Breast epithelium (tissue), 4 donors: ENCODE data around the gene FHL5. TPM values are rescaled to one million over a fixed set of nuclear protein-coding genes. Genes with fewer than 3 reads are reported as not detected.

Experiments used
- DNase-seq, 2 donors: peaks; one replicate each; pipeline ENCODE4 v3.0.0-alpha.2; 2019; ENCODE audit warnings: low spot score in 2 of 2
- H3K27ac ChIP-seq, 2 donors: fragments of 200-600 bp; sonication (generic) in 1 of 2; one replicate each; pipeline ENCODE4 v1.5.1; 2016 to 2019; ENCODE audit warnings: mild to moderate bottlenecking in 1 of 2
- H3K27me3 ChIP-seq, 2 donors: fragments of 200-600 bp; sonication (generic) in 1 of 2; one replicate each; pipeline versions ENCODE4 v1.5.1 to v1.6.0; 2017 to 2019; ENCODE audit warnings: control low read depth in 1 of 2, mild to moderate bottlenecking in 1 of 2
- H3K36me3 ChIP-seq: fragments of 200-600 bp; one replicate; pipeline ENCODE4 v1.5.1; 2019
- H3K4me1 ChIP-seq, 2 donors: fragments of 200-600 bp; sonication (generic); one replicate each; pipeline ENCODE4 v1.5.1; 2016 to 2019; ENCODE audit warnings: control low read depth in 1 of 2
- H3K4me3 ChIP-seq, 3 donors: fragments of 200-600 bp; sonication (generic); 1 replicate in 2 of 3; 2 replicates in 1 of 3; pipeline ENCODE4 v1.5.1; 2016 to 2019; ENCODE audit warnings: mild to moderate bottlenecking in 3 of 3, moderate library complexity in 2 of 3
- H3K9me3 ChIP-seq, 2 donors: fragments of 200-600 bp; sonication (generic) in 1 of 2; one replicate each; pipeline ENCODE4 v1.5.1; 2016 to 2019; ENCODE audit warnings: control low read depth in 1 of 2
- CTCF ChIP-seq, 3 donors: fragments of 450-650 bp; IDR thresholded peaks; one replicate each; pipeline ENCODE4 v1.5.1; 2016 to 2017; ENCODE audit warnings: antibody characterized with exemption in 3 of 3, mild to moderate bottlenecking in 3 of 3, moderate library complexity in 3 of 3
- POLR2A ChIP-seq: fragments of 450-650 bp; IDR thresholded peaks from one replicate; pipeline ENCODE4 v1.6.1; 2016; ENCODE audit warnings: antibody characterized with exemption, mild to moderate bottlenecking, moderate library complexity
- POLR2AphosphoS5 ChIP-seq, 3 donors: sonication (generic); formaldehyde crosslinking; IDR thresholded peaks; one replicate each; pipeline ENCODE4 v1.6.1; 2017; ENCODE audit warnings: antibody characterized with exemption in 3 of 3
- intact Hi-C: fragments of 100-400 bp; cut with DNase I; formaldehyde crosslinking; loops from one replicate; pipeline ENCODE4 v1.15.1; 2023; ENCODE audit warnings: low total_unique reads
- total RNA-seq, 3 donors: library from RNA; depleted of rRNA; stranded (reverse); fragments of >200 nt; gene quantifications; one replicate each; pipeline ENCODE4 v1.1.0, GENCODE V29; 2016

The FHL5 gene
- total RNA-seq, 3 donors from 2014 or later = 12.9 to 45.2 (median 25.0) TPM

GRCh38 chr6:96575359-96575758, 12.4 kb downstream of the FHL5 start:
- no peaks in the 10 kb centered on the region for H3K4me1 ChIP-seq
- peaks cover 0 to 3% of the 10 kb centered on the region in 2 donors for H3K27me3 ChIP-seq
- no peaks in the 10 kb centered on the region for H3K36me3 ChIP-seq

GRCh38 chr6:96576221-96576620, 13.3 kb downstream of the FHL5 start:
- H3K9me3 ChIP-seq = peaks cover 0 to under 1% of the 10 kb centered on the region in 2 donors
- H3K4me3 ChIP-seq = no peak overlapping the region
- H3K27ac ChIP-seq = no peak overlapping the region
- H3K4me1 ChIP-seq = no peaks in the 10 kb centered on the region
- no peak for DNase-seq
- intact Hi-C loops = no loop called here
- H3K27me3 ChIP-seq = peaks cover 0 to 3% of the 10 kb centered on the region in 2 donors
- TF ChIP-seq CTCF (IDR thresholded peaks at IDR 0.05) = no peak
- no peak for TF ChIP-seq POLR2A
- no peaks in the 10 kb centered on the region for H3K36me3 ChIP-seq

More at GRCh38 chr6:96575359-96575758, 12.4 kb downstream of the FHL5 start:
- Histone ChIP-seq H3K27ac (no peak overlapping the region), H3K9me3 (peaks cover 0 to 9% of the 10 kb centered on the region in 2 donors), H3K4me3 (no peak overlapping the region)
- intact Hi-C loops = no loop called here
- TF ChIP-seq POLR2A (no peak), POLR2AphosphoS5 (IDR thresholded peaks at IDR 0.05) (no peak), CTCF (IDR thresholded peaks at IDR 0.05) (no peak)
- no peak for DNase-seq

GRCh38 chr6:96582021-96582420, 19.1 kb downstream of the FHL5 start:
- no peaks in the 10 kb centered on the region for H3K4me1 ChIP-seq
- no peak overlapping the region for H3K4me3 ChIP-seq
- no peak for DNase-seq
- intact Hi-C loops = no loop called here
- no peaks in the 10 kb centered on the region for H3K36me3 ChIP-seq
- no peaks in the 10 kb centered on the region for H3K9me3 ChIP-seq
- no peak overlapping the region for H3K27ac ChIP-seq
- H3K27me3 ChIP-seq = no peaks in the 10 kb centered on the region
- TF ChIP-seq POLR2AphosphoS5 (IDR thresholded peaks at IDR 0.05) (no peak), POLR2A (no peak), CTCF (IDR thresholded peaks at IDR 0.05) (no peak)

GRCh38 chr6:96582436-96582835, 19.5 kb downstream of the FHL5 start:
- intact Hi-C loops = no loop called here
- no peak overlapping the region for H3K27ac ChIP-seq
- DNase-seq = no peak

GRCh38 chr6:96604420-96604819, 41.5 kb downstream of the FHL5 start:
- H3K9me3 ChIP-seq = no peaks in the 10 kb centered on the region
- intact Hi-C loops = no loop called here
- no peak overlapping the region for H3K27ac ChIP-seq
- H3K27me3 ChIP-seq = no peaks in the 10 kb centered on the region
- no peaks in the 10 kb centered on the region for H3K36me3 ChIP-seq
- no peak overlapping the region for H3K4me3 ChIP-seq
- DNase-seq = no peak
- no peaks in the 10 kb centered on the region for H3K4me1 ChIP-seq
- TF ChIP-seq POLR2AphosphoS5 (IDR thresholded peaks at IDR 0.05) (no peak), POLR2A (no peak), CTCF (IDR thresholded peaks at IDR 0.05) (no peak)

More at GRCh38 chr6:96582436-96582835, 19.5 kb downstream of the FHL5 start:
- Histone ChIP-seq H3K36me3 (no peaks in the 10 kb centered on the region), H3K9me3 (no peaks in the 10 kb centered on the region), H3K4me1 (no peaks in the 10 kb centered on the region), H3K27me3 (no peaks in the 10 kb centered on the region), H3K4me3 (no peak overlapping the region)
- no peak for TF ChIP-seq POLR2A
- no peak for TF ChIP-seq POLR2AphosphoS5 (IDR thresholded peaks at IDR 0.05)
- TF ChIP-seq CTCF (IDR thresholded peaks at IDR 0.05) = no peak
